B cell (primary cell): ENCODE results near the gene KRT75. TPM values are rescaled to one million over a fixed set of nuclear protein-coding genes. Genes with fewer than 3 reads are reported as not detected.

Experiments
- ATAC-seq: fragments of 200-7000 bp; cut with Tn5 transposase; one replicate; pipeline ENCODE4 v1.10.0; 2021; ENCODE audit warnings: low read depth, mild to moderate bottlenecking, moderate number of reproducible peaks, moderate library complexity
- CTCF ChIA-PET: fragments of 350-600 bp; sonication (Branson Sonifier 250); formaldehyde crosslinking; loops from one replicate; lab custom pipeline; 2021; ENCODE audit warnings: antibody characterized with exemption, inconsistent platforms; lab: Charles Lee
- POLR2A ChIA-PET: fragments of 350-600 bp; sonication (Branson Sonifier 250); formaldehyde crosslinking; loops from one replicate; lab custom pipeline; 2021; ENCODE audit warnings: antibody characterized with exemption; lab: Charles Lee
- DNase-seq: peaks from one replicate; pipeline ENCODE4 v3.0.0; 2013
- H2AFZ ChIP-seq: 2 replicates; pipeline ENCODE4 v1.6.1; 2012; ENCODE audit warnings: mild to moderate bottlenecking, low read depth, low read length; ENCODE audit not compliant: insufficient read depth, poor library complexity, severe bottlenecking
- H3K27ac ChIP-seq, 2 donors: 1 replicate in 1 of 2; 2 replicates in 1 of 2; pipeline ENCODE4 v1.5.1; 2012 to 2013; ENCODE audit warnings: low read length in 2 of 2, mild to moderate bottlenecking in 2 of 2, moderate library complexity in 1 of 2
- H3K27me3 ChIP-seq, 4 experiments: fragments of 200-600 bp in 1 of 4; sonication (generic) in 1 of 4; replicated peaks in 1 of 4; 1 replicate in 2 of 4; 2 replicates in 2 of 4; pipeline versions ENCODE4 v1.6.1 to v1.7.0; 2013 to 2016; ENCODE audit warnings: low read length in 3 of 4, mild to moderate bottlenecking in 2 of 4, mixed read lengths in 1 of 4, moderate library complexity in 1 of 4; ENCODE audit not compliant: insufficient read depth in 4 of 4, control insufficient read depth in 3 of 4; ENCODE audit errors: control extremely low read depth in 1 of 4
- H3K36me3 ChIP-seq, 2 experiments: replicated peaks in 1 of 2; 1 replicate in 1 of 2; 2 replicates in 1 of 2; pipeline versions ENCODE4 v1.6.1 to v1.7.1; 2013; ENCODE audit warnings: low read length in 1 of 2; ENCODE audit not compliant: insufficient read depth in 2 of 2, control insufficient read depth in 1 of 2; ENCODE audit errors: control extremely low read depth in 1 of 2, extremely low read depth in 1 of 2
- H3K4me1 ChIP-seq, 2 donors: fragments of 200-600 bp in 1 of 2; sonication (generic) in 1 of 2; 1 replicate in 1 of 2; 2 replicates in 1 of 2; pipeline versions ENCODE4 v1.5.1 to v1.6.1; 2013 to 2017; ENCODE audit warnings: low read length in 2 of 2; ENCODE audit not compliant: control insufficient read depth in 2 of 2, insufficient read depth in 2 of 2
- H3K4me2 ChIP-seq: replicated peaks from 2 replicates; pipeline ENCODE3; 2012; ENCODE audit warnings: mild to moderate bottlenecking, low read depth, low read length; ENCODE audit not compliant: poor library complexity, severe bottlenecking
- H3K4me3 ChIP-seq, 5 experiments: fragments of 200-600 bp in 1 of 5; sonication (generic) in 1 of 5; 1 replicate in 3 of 5; 2 replicates in 2 of 5; pipeline versions ENCODE4 v1.5.1 to v1.7.0; 2011 to 2016; ENCODE audit warnings: low read length in 4 of 5, mild to moderate bottlenecking in 4 of 5, low read depth in 2 of 5, control low read depth in 1 of 5, moderate library complexity in 1 of 5; ENCODE audit not compliant: insufficient read depth in 1 of 5; ENCODE audit errors: control extremely low read depth in 1 of 5, extremely low read depth in 1 of 5
- H3K79me2 ChIP-seq: fragments of 200-600 bp; sonication (generic); one replicate; pipeline ENCODE4 v1.6.0; 2016; ENCODE audit warnings: low read length; ENCODE audit not compliant: control insufficient read depth, insufficient read depth
- H3K9ac ChIP-seq: fragments of 200-600 bp; sonication (generic); 2 replicates; pipeline ENCODE4 v1.6.1; 2017; ENCODE audit warnings: mild to moderate bottlenecking, low read length, moderate library complexity
- H3K9me3 ChIP-seq, 3 donors: one replicate each; pipeline versions ENCODE4 v1.6.1 to v1.7.1; 2013; ENCODE audit warnings: low read length in 2 of 3; ENCODE audit not compliant: control insufficient read depth in 2 of 3, insufficient read depth in 1 of 3; ENCODE audit errors: control extremely low read depth in 1 of 3
- H4K20me1 ChIP-seq: 2 replicates; pipeline ENCODE4 v1.6.0; 2012; ENCODE audit warnings: mild to moderate bottlenecking, low read length; ENCODE audit not compliant: insufficient read depth, control insufficient read depth, poor library complexity, severe bottlenecking
- H3K27ac Mint-ChIP-seq: one replicate; pipeline ENCODE4 v1.8.0; 2021; ENCODE audit warnings: mixed read lengths
- H3K27me3 Mint-ChIP-seq: one replicate; pipeline ENCODE4 v1.8.0; 2021; ENCODE audit warnings: mixed read lengths
- H3K4me1 Mint-ChIP-seq: one replicate; pipeline ENCODE4 v1.8.0; 2021; ENCODE audit warnings: mixed read lengths
- H3K4me3 Mint-ChIP-seq: one replicate; pipeline ENCODE4 v1.8.0; 2021; ENCODE audit warnings: mixed read lengths
- H3K9me3 Mint-ChIP-seq: one replicate; pipeline ENCODE4 v1.8.0; 2022; ENCODE audit warnings: mixed read lengths; ENCODE audit not compliant: insufficient read depth
- CTCF ChIP-seq: fragments of 200-600 bp; IDR thresholded peaks from one replicate; pipeline ENCODE4 v1.8.0; 2022; ENCODE audit warnings: antibody characterized with exemption, mild to moderate bottlenecking
- EZH2 ChIP-seq: IDR thresholded peaks from 2 replicates; pipeline ENCODE4 v1.6.1; 2012; ENCODE audit warnings: borderline replicate concordance, low read depth, mild to moderate bottlenecking, moderate library complexity, low read length; ENCODE audit not compliant: insufficient read depth, poor library complexity, severe bottlenecking
- WGBS: methylation state at CpG from one replicate; pipeline ENCODE4 v1.1.5; 2013; ENCODE audit warnings: missing lambda C conversion rate; ENCODE audit not compliant: insufficient coverage; 5-methylcytosine and 5-hydroxymethylcytosine counted together
- intact Hi-C: fragments of 100-400 bp; cut with micrococcal nuclease; formaldehyde crosslinking; loops from one replicate; pipeline ENCODE4 v1.10.0; 2022
- polyA plus RNA-seq: library from polyadenylated mRNA; depleted of rRNA; stranded (reverse); fragments of >200 nt; gene quantifications from 2 replicates; pipeline ENCODE4 v1.2.3, GENCODE V29; 2012
- total RNA-seq, 2 donors: library from RNA; stranded (reverse); fragments of 120-200 nt in 1 of 2; gene quantifications; 1 replicate in 1 of 2; 2 replicates in 1 of 2; pipeline versions ENCODE4 v1.2.3 to v1.2.4, GENCODE V29; 2013 to 2022

Gene KRT75
- total and polyA plus RNA-seq, 2 donors (not counting 1 experiment from before 2014, with no cell fraction given): not detected

- 21% methylated on average over 4 of the region's 6 CpGs for WGBS
These were observed 8.5 kb upstream of the KRT75 start for GRCh38 chr12:52442600-52443061.

More at GRCh38 chr12:52442600-52443061, 8.5 kb upstream of the KRT75 start:
- no peak for DNase-seq
- H3K9me3 ChIP-seq: no peaks in the 10 kb centered on the region
- no peaks in the 10 kb centered on the region for H4K20me1 ChIP-seq
- no peaks in the 10 kb centered on the region for H3K36me3 ChIP-seq
- no peak overlapping the region for H3K9ac ChIP-seq
- H2AFZ ChIP-seq: no peak overlapping the region
- H3K27ac ChIP-seq: no peak overlapping the region
- H3K79me2 ChIP-seq: no peaks in the 10 kb centered on the region
- Mint-ChIP-seq H3K4me3 (no peak overlapping the region), H3K9me3 (peaks cover 2% of the 10 kb centered on the region), H3K27ac (no peak overlapping the region), H3K27me3 (peaks cover 35% of the 10 kb centered on the region), H3K4me1 (no peaks in the 10 kb centered on the region)
- H3K4me3 ChIP-seq: no peak overlapping the region
- POLR2A ChIA-PET: no interaction called here
- intact Hi-C loops: no loop called here
- no peak for ATAC-seq
- no peaks in the 10 kb centered on the region for H3K4me1 ChIP-seq
- CTCF ChIA-PET: no interaction called here
- H3K4me2 ChIP-seq: no peak overlapping the region
- TF ChIP-seq EZH2: no peak
- TF ChIP-seq CTCF: no peak
- H3K27me3 ChIP-seq: peaks cover 0 to 3% (median 0%) of the 10 kb centered on the region in 4 experiments
